Aorta (tissue), 5 donors: Measurements from ENCODE around the gene XPO5. TPM values are rescaled to one million over a fixed set of nuclear protein-coding genes. Genes with fewer than 3 reads are reported as not detected.
"Not testable (repeated sequence)": the region's sequence is repeated elsewhere in the genome, so short reads cannot be mapped to it uniquely, and the experiment has no call there.

Source experiments
- ATAC-seq: fragments of 200-7000 bp; cut with Tn5 transposase; one replicate; pipeline ENCODE4 v1.9.1; 2022; ENCODE audit warnings: moderate library complexity; ENCODE audit not compliant: low FRiP score
- DNase-seq, 2 donors: peaks; one replicate each; pipeline ENCODE4 v3.0.0-alpha.2; 2020
- H3K27ac ChIP-seq, 2 donors: one replicate each; pipeline ENCODE4 v1.5.1; 2013; ENCODE audit warnings: low read length in 2 of 2, mild to moderate bottlenecking in 2 of 2, moderate library complexity in 2 of 2, control low read depth in 1 of 2, inconsistent platforms in 1 of 2, low read depth in 1 of 2
- H3K27me3 ChIP-seq, 2 donors: one replicate each; pipeline ENCODE4 v1.6.1; 2013; ENCODE audit warnings: control low read depth in 1 of 2, low read length in 1 of 2, mild to moderate bottlenecking in 1 of 2, moderate library complexity in 1 of 2; ENCODE audit not compliant: insufficient read depth in 2 of 2, control insufficient read depth in 1 of 2
- H3K36me3 ChIP-seq, 2 donors: one replicate each; pipeline ENCODE4 v1.6.1; 2013; ENCODE audit warnings: control low read depth in 1 of 2, low read length in 1 of 2, mild to moderate bottlenecking in 1 of 2; ENCODE audit not compliant: insufficient read depth in 2 of 2, control insufficient read depth in 1 of 2
- H3K4me1 ChIP-seq, 2 donors: one replicate each; pipeline ENCODE4 v1.6.1; 2013; ENCODE audit warnings: low read length in 2 of 2, control low read depth in 1 of 2, mild to moderate bottlenecking in 1 of 2, moderate library complexity in 1 of 2; ENCODE audit not compliant: insufficient read depth in 2 of 2, control insufficient read depth in 1 of 2
- H3K4me3 ChIP-seq, 2 donors: one replicate each; pipeline ENCODE4 v1.5.1; 2013; ENCODE audit warnings: low read length in 2 of 2, control low read depth in 1 of 2, mild to moderate bottlenecking in 1 of 2
- H3K9me3 ChIP-seq: one replicate; pipeline ENCODE4 v1.6.1; 2013; ENCODE audit warnings: mild to moderate bottlenecking, low read length; ENCODE audit not compliant: control insufficient read depth
- WGBS, 2 donors: extraction: QIAGEN DNeasy Blood & Tissue Kit; methylation state at CpG; one replicate each; pipeline ENCODE4 v1.1.7; 2013; 5-methylcytosine and 5-hydroxymethylcytosine counted together
- intact Hi-C, 2 donors: fragments of 100-400 bp; cut with DNase I; formaldehyde crosslinking; loops; one replicate each; pipeline versions ENCODE4 v1.14.2 to v1.15.0; 2022
- polyA plus RNA-seq, 2 donors: library from polyadenylated mRNA; stranded (reverse); fragments of 200-250 nt; gene quantifications; one replicate each; pipeline ENCODE4 v1.2.3, GENCODE V29; 2013
- total RNA-seq, 2 donors: library from RNA; stranded (reverse); fragmentation: NEBNext Ultra II Directional; extraction: Animal tissue kit (Norgen Biotek cat#: 25700); gene quantifications; one replicate each; pipeline ENCODE4 v1.2.1, GENCODE V29; 2021
- donor health status: healthy with polysubstance abuse.
- donor health status: Bipolar disorder and iron deficiency.
- donor health status: DM: no; HTN: no; CAD: no.
- donor health status: DM: no; HTN: no; CAD: no.
- donor health status: DM: yes; HTN: yes; CAD: no.

Gene XPO5
- total and polyA plus RNA-seq, 4 donors, result 2.6 to 30.6 (median 16.7) TPM

DNA sequence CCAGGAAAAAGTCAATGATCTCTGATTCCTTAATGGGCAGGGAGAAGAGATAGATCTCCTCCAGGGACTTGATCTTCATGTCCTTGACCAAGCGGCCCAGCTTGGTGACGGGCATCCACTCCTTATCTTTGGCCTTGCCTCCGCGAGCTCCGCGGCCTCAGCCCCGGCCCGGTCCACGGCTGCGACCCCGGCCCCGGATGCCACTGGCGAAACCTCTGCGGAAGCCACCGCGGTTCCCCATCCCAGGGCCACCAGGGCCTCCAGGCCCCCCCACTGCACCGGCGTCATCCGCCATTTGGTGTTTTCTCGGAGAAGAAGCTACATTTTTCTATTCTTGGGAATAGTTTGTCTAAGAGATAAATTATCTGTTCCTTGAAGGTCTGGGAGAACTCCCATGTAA lies 36.4 kb downstream of the XPO5 start:
- H3K27me3 ChIP-seq, H3K9me3 ChIP-seq, H3K4me1 ChIP-seq, H3K27ac ChIP-seq, H3K4me3 ChIP-seq, DNase-seq, H3K36me3 ChIP-seq, intact Hi-C loops, ATAC-seq: not testable (repeated sequence)
- 97 to 98% methylated on average over 20 of the region's 20 CpGs for WGBS, 2 donors

DNA sequence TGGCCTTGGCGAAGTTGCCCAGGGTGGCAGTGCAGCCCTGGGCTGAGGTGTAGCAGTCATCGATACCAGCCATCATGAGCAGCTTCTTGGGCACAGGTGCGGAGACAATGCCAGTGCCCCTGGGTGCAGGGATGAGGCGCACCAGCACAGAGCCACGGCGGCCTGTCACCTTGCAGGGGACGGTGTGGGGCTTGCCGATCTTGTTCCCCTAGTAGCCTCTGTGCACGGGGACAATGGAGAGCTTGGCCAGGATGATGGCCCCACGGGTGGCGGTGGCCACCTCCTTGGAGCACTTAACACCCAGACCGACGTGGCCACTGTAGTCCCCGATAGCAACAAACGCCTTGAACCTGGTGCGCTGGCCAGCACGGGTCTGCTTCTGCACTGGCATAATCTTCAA lies 36.9 kb downstream of the XPO5 start:
- DNase-seq, H3K4me3 ChIP-seq, H3K4me1 ChIP-seq, H3K27me3 ChIP-seq, intact Hi-C loops, H3K27ac ChIP-seq, H3K9me3 ChIP-seq, ATAC-seq, H3K36me3 ChIP-seq: not testable (repeated sequence)
- 96 to 99% methylated on average over 14 to 15 of the region's 17 CpGs for WGBS, 2 donors

DNA sequence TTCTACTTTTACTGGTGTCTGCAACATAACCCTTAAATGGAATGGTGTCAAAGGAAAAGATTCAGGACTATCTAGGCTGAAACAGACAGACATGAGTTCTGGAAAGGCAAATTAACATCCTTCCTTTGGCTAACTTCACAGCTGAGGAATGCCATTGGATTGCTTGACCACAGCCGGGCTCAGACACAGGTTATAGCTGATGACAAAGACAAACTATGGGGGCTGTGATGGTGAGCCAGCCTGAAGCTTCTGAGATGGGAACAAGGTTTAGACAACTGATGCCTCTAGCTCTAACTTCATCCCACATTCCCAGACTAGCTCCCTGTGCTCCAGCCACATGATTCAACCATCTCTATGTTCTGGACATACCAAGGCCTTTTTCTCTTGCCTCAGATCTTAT lies 43.6 kb downstream of the XPO5 start:
- Histone ChIP-seq H3K4me1 (no peaks in the 10 kb centered on the region), H3K4me3 (no peak overlapping the region), H3K36me3 (peaks cover 5 to 10% of the 10 kb centered on the region in 2 donors), H3K9me3 (no peaks in the 10 kb centered on the region), H3K27ac (no peak overlapping the region), H3K27me3 (no peaks in the 10 kb centered on the region)
- intact Hi-C loops, result no loop called here
- 78 to 86% methylated on average over 1 of the region's 1 CpG for WGBS, 2 donors
- ATAC-seq (no peak), DNase-seq (no peak)

DNA sequence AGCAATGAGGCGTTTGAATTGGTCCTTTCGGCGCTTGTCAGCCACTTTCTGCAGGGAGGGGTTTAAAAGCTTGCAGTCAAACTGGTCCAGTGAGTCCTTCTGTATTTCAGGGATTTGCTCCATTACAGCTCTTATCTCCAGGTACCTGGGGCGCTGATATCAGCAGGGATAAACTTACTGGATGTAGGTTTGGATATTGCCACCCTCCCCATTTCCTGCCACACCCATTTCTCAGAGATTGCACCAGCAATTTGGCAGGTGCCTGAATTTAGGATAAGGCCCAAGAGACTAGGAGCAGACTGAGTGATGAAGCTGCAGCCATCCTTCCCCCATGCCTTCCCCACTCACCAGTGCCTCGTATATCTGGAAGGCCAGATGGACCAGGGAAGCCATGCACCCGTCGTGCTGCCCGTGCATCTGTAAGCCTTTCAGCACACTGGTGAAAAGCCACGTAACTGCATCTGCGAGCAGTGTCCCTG lies 51.3 kb downstream of the XPO5 start:
- DNase-seq (no peak), ATAC-seq (no peak)
- Histone ChIP-seq H3K4me3 (no peak overlapping the region), H3K36me3 (peaks cover 14 to 28% of the 10 kb centered on the region in 2 donors), H3K4me1 (no peaks in the 10 kb centered on the region), H3K27me3 (no peaks in the 10 kb centered on the region), H3K27ac (no peak overlapping the region), H3K9me3 (no peaks in the 10 kb centered on the region)
- intact Hi-C loops, result no loop called here
- 82 to 85% methylated on average over 10 of the region's 10 CpGs for WGBS, 2 donors

DNA sequence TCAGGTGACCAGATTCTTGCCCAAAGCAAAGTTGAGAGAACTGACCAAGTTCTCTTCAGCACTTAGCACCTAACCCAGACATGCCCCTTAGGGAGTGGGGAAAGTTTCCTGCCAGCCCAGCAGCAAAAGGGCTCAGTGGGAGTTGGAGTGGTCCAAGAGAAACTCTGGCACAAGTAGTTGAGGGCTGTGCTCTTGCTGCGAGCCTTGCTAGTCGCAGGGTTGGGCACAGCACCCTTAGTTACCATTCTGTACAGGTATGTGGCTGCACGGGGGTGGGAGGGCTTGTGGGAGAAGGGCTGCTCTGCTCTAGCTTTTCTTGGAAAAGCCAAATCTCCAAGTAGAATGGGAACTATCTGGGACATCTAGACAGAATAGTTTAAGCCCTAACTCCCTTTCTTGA lies 52.6 kb downstream of the XPO5 start:
- no peaks in the 10 kb centered on the region for H3K9me3 ChIP-seq

DNA sequence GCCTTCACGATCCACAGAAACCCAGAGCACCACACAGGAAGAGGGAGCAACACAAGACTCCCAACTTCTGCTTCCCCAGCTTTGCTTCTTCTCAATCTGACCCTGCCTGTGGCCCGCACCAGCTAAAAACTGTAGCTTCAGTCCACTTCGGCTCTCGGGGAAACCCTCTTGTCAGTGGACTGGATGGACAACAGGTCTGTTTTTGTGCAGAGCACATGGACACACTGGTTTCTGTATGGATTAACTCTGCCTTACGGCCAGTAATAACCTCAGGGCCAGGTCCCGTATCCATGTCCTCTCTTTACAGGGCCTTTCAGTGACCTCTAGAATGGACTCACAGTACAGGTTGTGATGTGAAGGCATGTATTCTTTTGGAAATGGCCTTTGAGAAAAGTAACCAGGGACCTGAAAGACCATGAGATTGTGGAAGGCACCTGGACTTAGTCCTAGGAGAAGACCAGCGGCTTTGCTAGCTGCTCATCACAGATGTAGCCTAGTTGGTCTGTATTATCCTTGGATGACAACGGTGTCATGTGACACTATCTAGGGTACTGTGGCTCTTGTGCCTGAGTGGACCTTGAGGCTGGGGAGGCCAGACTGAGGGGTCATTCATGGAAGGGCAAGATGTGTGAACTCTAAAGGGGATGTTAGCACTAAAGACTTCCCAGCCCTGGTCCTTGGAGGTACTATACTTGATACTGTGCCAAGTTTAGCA lies 53.1 kb downstream of the XPO5 start:
- WGBS, 2 donors, result 87 to 88% methylated on average over 8 of the region's 8 CpGs
- peaks cover 12 to 22% of the 10 kb centered on the region in 2 donors for H3K36me3 ChIP-seq
- H3K27ac ChIP-seq, result no peak overlapping the region
- H3K4me1 ChIP-seq, result peaks cover 0 to 3% of the 10 kb centered on the region in 2 donors
- no peaks in the 10 kb centered on the region for H3K9me3 ChIP-seq
- no peak for ATAC-seq
- intact Hi-C loops, result no loop called here
- H3K4me3 ChIP-seq, result no peak overlapping the region
- no peaks in the 10 kb centered on the region for H3K27me3 ChIP-seq
- DNase-seq, result no peak

More for the DNA sequence above, 52.6 kb downstream of the XPO5 start:
- Histone ChIP-seq H3K27me3 (no peaks in the 10 kb centered on the region), H3K36me3 (peaks cover 12 to 27% of the 10 kb centered on the region in 2 donors), H3K4me1 (no peaks in the 10 kb centered on the region), H3K4me3 (no peak overlapping the region), H3K27ac (no peak overlapping the region)
- intact Hi-C loops, result no loop called here
- no peak for DNase-seq
- 69 to 71% methylated on average over 3 of the region's 3 CpGs for WGBS, 2 donors
- no peak for ATAC-seq

DNA sequence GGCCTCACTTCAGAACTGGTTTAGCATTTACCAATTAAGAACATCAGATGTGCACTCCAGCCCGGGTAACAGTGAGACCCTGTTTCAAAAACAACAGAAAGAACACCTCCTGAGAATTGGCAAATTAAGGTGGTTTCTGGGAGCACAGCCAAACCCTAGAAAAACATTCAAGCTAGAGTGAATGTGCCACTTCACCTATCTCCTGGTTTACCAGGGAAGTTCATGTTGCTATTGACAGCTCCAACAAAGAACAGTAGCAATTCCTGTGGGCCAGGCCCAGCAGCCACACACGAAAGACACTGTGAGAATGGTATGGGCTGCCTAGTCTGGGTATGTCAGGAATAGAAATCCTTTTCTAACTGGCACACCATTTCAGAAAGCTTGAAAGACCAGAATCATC lies 54.0 kb downstream of the XPO5 start:
- intact Hi-C loops, result no loop called here
- Histone ChIP-seq H3K4me1 (peaks cover 0 to 3% of the 10 kb centered on the region in 2 donors), H3K27me3 (no peaks in the 10 kb centered on the region), H3K36me3 (peaks cover 12 to 18% of the 10 kb centered on the region in 2 donors), H3K9me3 (no peaks in the 10 kb centered on the region), H3K4me3 (no peak overlapping the region), H3K27ac (no peak overlapping the region)
- ATAC-seq (no peak), DNase-seq (no peak)
- WGBS, 2 donors, result 52 to 55% methylated on average over 2 of the region's 2 CpGs

DNA sequence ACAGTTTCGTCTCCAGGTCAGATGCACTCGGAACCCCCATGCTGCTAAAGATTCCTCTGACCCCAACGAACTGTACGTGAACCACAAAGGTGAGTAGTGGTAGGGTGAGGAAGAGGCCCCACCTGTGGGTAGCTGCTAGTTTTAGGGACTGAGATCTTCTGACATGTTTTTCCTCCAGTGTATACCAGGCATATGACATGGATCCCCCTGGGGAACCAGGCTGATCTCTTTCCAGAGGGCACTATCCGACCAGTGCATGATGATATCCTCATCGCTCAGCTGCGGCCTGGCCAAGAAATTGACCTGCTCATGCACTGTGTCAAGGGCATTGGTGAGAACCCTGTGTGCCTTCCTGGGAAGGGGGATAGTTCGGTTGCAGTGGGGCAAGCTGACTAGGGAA lies 55.7 kb downstream of the XPO5 start:
- Histone ChIP-seq H3K4me1 (peaks cover 0 to 3% of the 10 kb centered on the region in 2 donors), H3K4me3 (no peak overlapping the region), H3K36me3 (peaks cover 12 to 15% of the 10 kb centered on the region in 2 donors), H3K27me3 (no peaks in the 10 kb centered on the region), H3K27ac (no peak overlapping the region), H3K9me3 (no peaks in the 10 kb centered on the region)
- intact Hi-C loops, result no loop called here
- DNase-seq, result no peak
- no peak for ATAC-seq
- 89 to 90% methylated on average over 8 of the region's 8 CpGs for WGBS, 2 donors
